Heart left ventricle (tissue), 16 donors: ENCODE measurements around the gene RANBP2. TPM values are rescaled to one million over a fixed set of nuclear protein-coding genes. Genes with fewer than 3 reads are reported as not detected.

Experiments
- ATAC-seq, 4 donors: fragments of 200-7000 bp; cut with Tn5 transposase; one replicate each; pipeline ENCODE4 v1.9.1; 2020 to 2022; ENCODE audit warnings: moderate library complexity in 4 of 4, mild to moderate bottlenecking in 3 of 4, moderate number of reproducible peaks in 1 of 4
- DNase-seq, 5 donors: peaks; one replicate each; pipeline ENCODE4 v3.0.0-alpha.2; 2020
- H3K27ac ChIP-seq, 12 donors: fragments of 200-600 bp; sonication (generic) in 4 of 12; one replicate each; pipeline versions ENCODE4 v1.5.0 to v1.8.0; 2016 to 2022; ENCODE audit warnings: mild to moderate bottlenecking in 2 of 12
- H3K27me3 ChIP-seq, 9 donors: fragments of 200-600 bp; sonication (generic) in 2 of 9; one replicate each; pipeline versions ENCODE4 v1.5.1 to v1.8.0; 2016 to 2022; ENCODE audit warnings: mild to moderate bottlenecking in 3 of 9
- H3K36me3 ChIP-seq, 9 donors: fragments of 200-600 bp; sonication (generic) in 2 of 9; one replicate each; pipeline versions ENCODE4 v1.5.0 to v1.8.0; 2018 to 2022; ENCODE audit warnings: mild to moderate bottlenecking in 2 of 9
- H3K4me1 ChIP-seq, 12 donors: fragments of 200-600 bp; sonication (generic) in 4 of 12; one replicate each; pipeline versions ENCODE4 v1.5.0 to v1.8.0; 2016 to 2022; ENCODE audit warnings: mild to moderate bottlenecking in 3 of 12
- H3K4me3 ChIP-seq, 12 donors: fragments of 200-600 bp; sonication (generic) in 4 of 12; one replicate each; pipeline versions ENCODE4 v1.5.0 to v1.8.0; 2017 to 2022; ENCODE audit warnings: mild to moderate bottlenecking in 9 of 12, moderate library complexity in 4 of 12
- H3K9me3 ChIP-seq, 12 donors: fragments of 200-600 bp; sonication (generic) in 4 of 12; one replicate each; pipeline versions ENCODE4 v1.5.0 to v1.8.0; 2016 to 2022; ENCODE audit warnings: mild to moderate bottlenecking in 1 of 12
- CTCF ChIP-seq, 12 donors: fragments of 200-600 bp; sonication (generic) in 4 of 12; IDR thresholded peaks; one replicate each; pipeline versions ENCODE4 v1.5.0 to v1.8.0; 2018 to 2022; ENCODE audit warnings: antibody characterized with exemption in 12 of 12, mild to moderate bottlenecking in 5 of 12
- POLR2A ChIP-seq, 2 donors: fragments of 450-650 bp; IDR thresholded peaks; one replicate each; pipeline ENCODE4 v1.6.1; 2017; ENCODE audit warnings: antibody characterized with exemption in 2 of 2, mild to moderate bottlenecking in 2 of 2, moderate library complexity in 2 of 2
- WGBS, 4 donors: extraction: QIAGEN DNeasy Blood & Tissue Kit in 2 of 4; methylation state at CpG; one replicate each; pipeline versions ENCODE4 v1.1.5 to v1.1.7; 2013 to 2018; 5-methylcytosine and 5-hydroxymethylcytosine counted together
- intact Hi-C, 10 donors: fragments of 100-400 bp; cut with DNase I; formaldehyde crosslinking; loops; one replicate each; pipeline versions ENCODE4 v1.11.1 to v1.14.2; 2022
- polyA plus RNA-seq, 2 donors: library from polyadenylated mRNA; stranded (reverse); fragments of 200-250 nt; gene quantifications; one replicate each; pipeline ENCODE4 v1.2.3, GENCODE V29; 2013
- total RNA-seq, 9 donors: library from RNA; depleted of rRNA in 2 of 9; stranded (reverse); fragments of >200 nt in 2 of 9; fragmentation: NEBNext Ultra II Directional in 3 of 9; extraction: Animal tissue kit (Norgen Biotek cat#: 25700) in 3 of 9; gene quantifications; one replicate each; pipeline versions ENCODE4 v1.1.0 to v1.2.4, GENCODE V29; 2016 to 2023
- donor health status: ischemic (EF 13 %, LVEDD 7.1; RV severe dilation, severe dysfunction).
- donor health status: healthy with polysubstance abuse.
- donor health status: DM: no; HTN: yes; CAD: no.
- donor health status: DM: no; HTN: no; CAD: no.
- donor health status: ischemic (EF 25% LVEDD 6.9; RV normal size, moderate dysfunction).
- donor health status: ischemic (EF 25% LVEDD 5.7; RV mildly dilated, moderate dysfunction).
- donor health status: healthy.
- donor health status: DM: yes; HTN: yes; CAD: no.
- donor health status: ischemic (EF 35%, LVEDD 5.7; RV mildly dilated, moderate dysfunction).
- donor health status: nonischemic (EF 11% LVEDD 7.7; RV severe dilation, severe dysfunction).
- donor health status: DM: yes; HTN: yes; CAD: no.
- donor health status: PGD.
- donor health status: ischemic (EF 29% LVEDD 5.4; RV normal size, mild dysfunction).
- donor health status: nonischemic (EF 23%, LVEDD 6.1; RV moderate dilation, normal function).

Gene RANBP2
- total and polyA plus RNA-seq, 11 donors = 9.9 to 67.7 (median 50.6) TPM

GRCh38 chr2:108834620-108835019, 115.3 kb downstream of the RANBP2 start:
- no peak overlapping the region for H3K27ac ChIP-seq
- no peaks in the 10 kb centered on the region for H3K36me3 ChIP-seq
- TF ChIP-seq POLR2A (IDR thresholded peaks at IDR 0.05) (no peak), CTCF (IDR thresholded peaks at IDR 0.05) (no peak)
- no peaks in the 10 kb centered on the region for H3K27me3 ChIP-seq
- H3K9me3 ChIP-seq = peaks cover 0 to 28% (median 5%) of the 10 kb centered on the region in 12 donors
- intact Hi-C loops = no loop called here
- H3K4me3 ChIP-seq = no peak overlapping the region
- DNase-seq (no peak), ATAC-seq (no peak)
- no peaks in the 10 kb centered on the region for H3K4me1 ChIP-seq
- WGBS, 4 donors = 92 to 96% (median 95%) methylated on average over 3 of the region's 3 CpGs

- no peak for ATAC-seq
- peaks cover 0 to 32% (median 7%) of the 10 kb centered on the region in 12 donors for H3K9me3 ChIP-seq
- DNase-seq = no peak
- H3K27me3 ChIP-seq = no peaks in the 10 kb centered on the region
- intact Hi-C loops = no loop called here
- no peak for TF ChIP-seq POLR2A (IDR thresholded peaks at IDR 0.05)
- TF ChIP-seq CTCF (IDR thresholded peaks at IDR 0.05) = no peak
- H3K36me3 ChIP-seq = no peaks in the 10 kb centered on the region
- 94 to 98% (median 97%) methylated on average over 1 of the region's 1 CpG for WGBS, 4 donors
- no peak overlapping the region for H3K4me3 ChIP-seq
- H3K27ac ChIP-seq = no peak overlapping the region
- H3K4me1 ChIP-seq = no peaks in the 10 kb centered on the region
These were observed 115.8 kb downstream of the RANBP2 start for GRCh38 chr2:108835040-108835439.

Other genes with a start within 250 kb of the RANBP2 start
- gene LIMS1, start 185.0 kb upstream of the RANBP2 start, total RNA-seq = 100 to 1,000 TPM in 2 of 9 donors, 10 to 100 TPM in 7; 65.8 to 136 (median 82.3) TPM
- 10 to 100 TPM; 21.3 to 38.1 TPM for gene LIMS1, start 185.0 kb upstream of the RANBP2 start, polyA plus RNA-seq
- 1 to 10 TPM in 5 of 9 donors, under 1 TPM in 4; 0.47 to 1.7 (median 1.0) TPM for gene CCDC138, start 67.3 kb downstream of the RANBP2 start, total RNA-seq
- gene CCDC138, start 67.3 kb downstream of the RANBP2 start, polyA plus RNA-seq = 1 to 10 TPM in 1 of 2 donors, under 1 TPM in 1; 0.53 to 1.1 TPM